HL-60 (cell line): ENCODE results near the gene SLC32A1.
A peak's percentile ranks its signal among the peaks of the same experiment; 100 is the strongest.

Source experiments
- DNase-seq, 2 experiments: peaks; one replicate each; pipeline ENCODE4 v3.0.0-alpha.2; 2010 to 2020; ENCODE audit warnings: low read depth in 1 of 2, low spot score in 1 of 2
- H3K27ac ChIP-seq: fragments of 250-450 bp; sonication (Bioruptor Pico); replicated peaks from 2 replicates; pipeline ENCODE4 v1.5.1; 2020; ENCODE audit warnings: mild to moderate bottlenecking, moderate library complexity
- H3K27me3 ChIP-seq: fragments of 250-450 bp; sonication (Bioruptor Pico); 2 replicates; pipeline ENCODE4 v1.5.1; 2021; ENCODE audit warnings: mild to moderate bottlenecking, moderate library complexity; ENCODE audit not compliant: insufficient read depth, poor library complexity, severe bottlenecking
- H3K4me3 ChIP-seq: replicated peaks from 2 replicates; pipeline ENCODE4 v1.5.1; 2011; ENCODE audit warnings: mild to moderate bottlenecking, control low read depth, low read length; ENCODE audit not compliant: insufficient read depth
- GABPA ChIP-seq: IDR thresholded peaks from 2 replicates; pipeline ENCODE4 v1.6.1; 2012; ENCODE audit warnings: low read depth
- POLR2AphosphoS5 ChIP-seq: IDR thresholded peaks from 2 replicates; pipeline ENCODE4 v1.6.1; 2012; ENCODE audit warnings: low read depth
- SPI1 ChIP-seq: IDR thresholded peaks from 2 replicates; pipeline ENCODE4 v1.6.1; 2012; ENCODE audit warnings: low read depth, mild to moderate bottlenecking, borderline replicate concordance
- TF ChIP-seq, protein P1 (sequence below): IDR thresholded peaks from 2 replicates; pipeline ENCODE4 v1.6.1; 2012; ENCODE audit warnings: low read depth; ENCODE audit not compliant: insufficient replicate concordance
- TF ChIP-seq, protein P2 (sequence below): IDR thresholded peaks from one replicate; pipeline ENCODE4 v1.5.1; 2011; ENCODE audit warnings: low read length, control low read depth, inconsistent platforms; ENCODE audit not compliant: insufficient read depth

Gene SLC32A1

DNA sequence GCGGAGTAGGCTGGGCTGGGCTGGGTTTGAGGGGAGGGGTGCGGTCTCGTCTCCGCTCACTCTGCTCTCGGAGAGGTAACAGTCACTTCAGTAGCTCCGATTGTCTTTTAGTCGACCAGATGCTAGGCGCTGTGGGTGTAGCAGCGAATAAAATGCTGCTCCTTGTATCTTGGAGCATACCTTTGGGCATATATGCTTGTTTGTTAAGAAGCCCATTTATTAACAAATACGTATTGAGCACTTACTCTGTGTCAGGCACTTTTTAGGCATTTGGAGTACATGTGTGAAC lies 24.5 kb downstream of the SLC32A1 start:
- TF ChIP-seq GABPA (no peak), POLR2AphosphoS5 (no peak), SPI1 (no peak)
- TF ChIP-seq, protein P1, sequence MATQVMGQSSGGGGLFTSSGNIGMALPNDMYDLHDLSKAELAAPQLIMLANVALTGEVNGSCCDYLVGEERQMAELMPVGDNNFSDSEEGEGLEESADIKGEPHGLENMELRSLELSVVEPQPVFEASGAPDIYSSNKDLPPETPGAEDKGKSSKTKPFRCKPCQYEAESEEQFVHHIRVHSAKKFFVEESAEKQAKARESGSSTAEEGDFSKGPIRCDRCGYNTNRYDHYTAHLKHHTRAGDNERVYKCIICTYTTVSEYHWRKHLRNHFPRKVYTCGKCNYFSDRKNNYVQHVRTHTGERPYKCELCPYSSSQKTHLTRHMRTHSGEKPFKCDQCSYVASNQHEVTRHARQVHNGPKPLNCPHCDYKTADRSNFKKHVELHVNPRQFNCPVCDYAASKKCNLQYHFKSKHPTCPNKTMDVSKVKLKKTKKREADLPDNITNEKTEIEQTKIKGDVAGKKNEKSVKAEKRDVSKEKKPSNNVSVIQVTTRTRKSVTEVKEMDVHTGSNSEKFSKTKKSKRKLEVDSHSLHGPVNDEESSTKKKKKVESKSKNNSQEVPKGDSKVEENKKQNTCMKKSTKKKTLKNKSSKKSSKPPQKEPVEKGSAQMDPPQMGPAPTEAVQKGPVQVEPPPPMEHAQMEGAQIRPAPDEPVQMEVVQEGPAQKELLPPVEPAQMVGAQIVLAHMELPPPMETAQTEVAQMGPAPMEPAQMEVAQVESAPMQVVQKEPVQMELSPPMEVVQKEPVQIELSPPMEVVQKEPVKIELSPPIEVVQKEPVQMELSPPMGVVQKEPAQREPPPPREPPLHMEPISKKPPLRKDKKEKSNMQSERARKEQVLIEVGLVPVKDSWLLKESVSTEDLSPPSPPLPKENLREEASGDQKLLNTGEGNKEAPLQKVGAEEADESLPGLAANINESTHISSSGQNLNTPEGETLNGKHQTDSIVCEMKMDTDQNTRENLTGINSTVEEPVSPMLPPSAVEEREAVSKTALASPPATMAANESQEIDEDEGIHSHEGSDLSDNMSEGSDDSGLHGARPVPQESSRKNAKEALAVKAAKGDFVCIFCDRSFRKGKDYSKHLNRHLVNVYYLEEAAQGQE = no peak
- TF ChIP-seq, protein P2, sequence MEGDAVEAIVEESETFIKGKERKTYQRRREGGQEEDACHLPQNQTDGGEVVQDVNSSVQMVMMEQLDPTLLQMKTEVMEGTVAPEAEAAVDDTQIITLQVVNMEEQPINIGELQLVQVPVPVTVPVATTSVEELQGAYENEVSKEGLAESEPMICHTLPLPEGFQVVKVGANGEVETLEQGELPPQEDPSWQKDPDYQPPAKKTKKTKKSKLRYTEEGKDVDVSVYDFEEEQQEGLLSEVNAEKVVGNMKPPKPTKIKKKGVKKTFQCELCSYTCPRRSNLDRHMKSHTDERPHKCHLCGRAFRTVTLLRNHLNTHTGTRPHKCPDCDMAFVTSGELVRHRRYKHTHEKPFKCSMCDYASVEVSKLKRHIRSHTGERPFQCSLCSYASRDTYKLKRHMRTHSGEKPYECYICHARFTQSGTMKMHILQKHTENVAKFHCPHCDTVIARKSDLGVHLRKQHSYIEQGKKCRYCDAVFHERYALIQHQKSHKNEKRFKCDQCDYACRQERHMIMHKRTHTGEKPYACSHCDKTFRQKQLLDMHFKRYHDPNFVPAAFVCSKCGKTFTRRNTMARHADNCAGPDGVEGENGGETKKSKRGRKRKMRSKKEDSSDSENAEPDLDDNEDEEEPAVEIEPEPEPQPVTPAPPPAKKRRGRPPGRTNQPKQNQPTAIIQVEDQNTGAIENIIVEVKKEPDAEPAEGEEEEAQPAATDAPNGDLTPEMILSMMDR = no peak
- peak overlapping the region; percentile 53; the same call in 1 of the 2 replicates for H3K27ac ChIP-seq
- no peak for DNase-seq
- peak overlapping the region; percentile 86 for H3K4me3 ChIP-seq
- no peaks in the 10 kb centered on the region for H3K27me3 ChIP-seq

DNA sequence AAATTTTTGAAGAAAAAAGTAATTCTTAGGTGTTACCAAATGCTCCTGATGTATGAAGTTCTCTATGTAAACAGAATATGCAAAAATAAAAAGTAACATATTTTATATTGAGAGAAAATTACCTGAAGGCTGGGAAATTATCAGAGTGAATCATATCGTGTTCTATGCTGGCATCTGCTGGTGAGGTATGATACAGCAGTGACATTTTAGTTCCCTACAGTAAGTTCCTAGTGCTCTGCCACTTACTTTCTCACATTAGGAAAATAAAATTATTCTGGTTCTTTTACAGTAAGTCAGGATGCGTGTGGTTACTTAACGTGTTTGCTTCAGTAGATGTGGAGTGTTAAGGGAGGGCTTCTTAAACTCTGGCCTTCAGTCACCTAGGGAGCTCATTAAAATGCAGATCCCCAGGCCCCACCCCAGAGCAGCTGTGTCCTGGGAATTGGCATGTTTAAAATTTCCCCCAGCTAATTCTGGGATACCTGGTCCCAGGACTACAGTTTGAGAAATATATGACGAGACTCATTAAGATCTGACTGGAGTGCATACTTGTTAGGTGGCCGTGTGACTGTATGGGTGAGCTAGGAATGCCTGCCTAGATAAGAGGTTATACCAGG lies 27.2 kb downstream of the SLC32A1 start:
- TF ChIP-seq, protein P2 = peak; percentile 33
- TF ChIP-seq, protein P1 = no peak
- TF ChIP-seq SPI1 = no peak
- Histone ChIP-seq H3K27ac (no peak overlapping the region), H3K27me3 (no peaks in the 10 kb centered on the region), H3K4me3 (no peak overlapping the region)
- DNase-seq = no peak

DNA sequence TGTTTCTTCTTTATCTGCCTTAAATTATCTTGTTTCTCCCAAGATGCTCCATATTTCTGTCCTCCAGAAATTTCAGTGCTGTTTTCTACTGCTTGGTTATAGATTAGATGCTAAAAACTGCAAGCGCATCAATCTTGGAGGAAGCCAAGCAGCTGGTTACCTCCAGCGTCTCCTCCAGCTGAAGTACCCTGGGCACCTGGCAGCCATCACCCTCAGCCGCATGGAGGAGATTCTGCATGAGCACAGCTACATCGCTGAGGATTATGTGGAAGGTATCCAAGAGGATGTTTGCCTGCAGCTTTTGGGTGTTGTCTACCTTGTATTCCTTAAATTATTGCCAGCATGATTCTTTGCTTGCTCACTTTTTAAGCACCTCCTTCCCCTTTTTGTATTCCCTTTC lies 27.7 kb downstream of the SLC32A1 start:
- H3K27ac ChIP-seq = no peak overlapping the region
- no peak for TF ChIP-seq POLR2AphosphoS5
- TF ChIP-seq, protein P2 = no peak
- TF ChIP-seq, protein P1 = no peak
- no peak for TF ChIP-seq SPI1
- TF ChIP-seq GABPA = no peak
- H3K27me3 ChIP-seq = no peaks in the 10 kb centered on the region
- no peak for DNase-seq
- H3K4me3 ChIP-seq = no peak overlapping the region
